AG04449 (cell line): ENCODE data around the gene CST4.
"Not testable (repeated sequence)": the region's sequence is repeated elsewhere in the genome, so short reads cannot be mapped to it uniquely, and the experiment has no call there.

Experiments
- CTCF ChIA-PET: fragments of 350-600 bp; formaldehyde crosslinking; extraction: SDS; loops from one replicate; lab custom pipeline; 2021; ENCODE audit warnings: antibody characterized with exemption; lab: Yijun Ruan, JAX
- POLR2A ChIA-PET: fragments of 400-600, 350-600 bp; formaldehyde crosslinking; extraction: SDS; loops from one replicate; lab custom pipeline; 2020; ENCODE audit warnings: antibody characterized with exemption, inconsistent platforms; lab: Yijun Ruan, JAX
- DNase-seq: peaks from one replicate; pipeline ENCODE4 v3.0.0-alpha.2; 2010; ENCODE audit warnings: low read depth, low spot score
- H3K4me3 ChIP-seq: 2 replicates; pipeline ENCODE4 v1.5.1; 2011; ENCODE audit warnings: low read depth, mild to moderate bottlenecking, control low read depth, low read length
- TF ChIP-seq, protein P1 (sequence below): IDR thresholded peaks from one replicate; pipeline ENCODE4 v1.5.1; 2011; ENCODE audit warnings: mild to moderate bottlenecking, moderate library complexity, low read length, control low read depth, inconsistent platforms; ENCODE audit not compliant: insufficient read depth; ENCODE audit errors: missing control alignments

The CST4 gene, protein sequence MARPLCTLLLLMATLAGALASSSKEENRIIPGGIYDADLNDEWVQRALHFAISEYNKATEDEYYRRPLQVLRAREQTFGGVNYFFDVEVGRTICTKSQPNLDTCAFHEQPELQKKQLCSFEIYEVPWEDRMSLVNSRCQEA

GRCh38 chr20:23688684-23689398 is at the start of gene CST4:
Gene CST4 (minus strand): TSS chr20:23689038. CDS start chr20:23688969, 69 bp downstream.
- CTCF ChIA-PET, DNase-seq, POLR2A ChIA-PET, H3K4me3 ChIP-seq: not testable (repeated sequence)

- CTCF ChIA-PET, result not testable (repeated sequence)
Measured at GRCh38 chr20:23735391-23735790, 46.6 kb upstream of the CST4 start.

DNA sequence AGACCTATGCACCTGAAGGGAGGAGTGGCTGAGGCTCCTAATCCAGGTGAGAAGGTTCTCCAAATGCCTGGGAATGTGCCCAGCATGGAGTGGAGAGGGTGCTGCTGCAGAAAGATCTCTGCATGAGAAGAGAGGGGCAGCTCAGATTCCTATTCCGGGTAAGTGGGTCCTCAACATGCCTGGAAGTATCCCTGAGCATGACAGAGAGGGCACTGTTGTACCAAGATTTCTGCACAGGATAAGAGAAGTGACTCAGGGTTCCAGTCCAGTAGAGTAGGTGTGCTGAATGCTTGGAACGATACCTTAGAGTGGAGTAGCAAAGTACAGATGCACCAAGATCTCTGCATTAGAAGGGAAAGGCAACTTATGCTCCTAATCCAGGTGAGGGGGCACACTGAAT is 46.1 kb upstream of the CST4 start:
- CTCF ChIA-PET, POLR2A ChIA-PET, H3K4me3 ChIP-seq, DNase-seq: not testable (repeated sequence)

More at GRCh38 chr20:23735391-23735790, 46.6 kb upstream of the CST4 start:
- POLR2A ChIA-PET, H3K4me3 ChIP-seq, DNase-seq: not testable (repeated sequence)

DNA sequence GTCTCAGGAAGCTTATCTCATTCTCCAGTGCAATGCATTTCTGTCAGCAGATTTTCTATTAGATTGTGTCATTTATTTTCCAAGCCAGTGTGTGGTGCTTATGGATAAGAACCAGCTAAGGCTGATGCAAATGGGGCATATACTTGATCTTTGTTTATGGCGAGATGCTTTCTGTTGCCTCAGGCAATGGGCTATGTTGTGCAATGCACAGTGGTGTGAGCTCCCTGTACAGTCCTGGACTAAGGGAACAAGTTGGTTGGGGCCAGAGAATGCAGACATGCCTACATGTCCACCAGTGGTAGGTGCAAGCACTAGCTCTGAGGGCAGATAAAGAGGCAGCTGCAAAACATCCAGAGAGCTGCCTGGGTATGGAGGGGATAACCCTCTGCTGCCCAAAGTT is 45.6 kb upstream of the CST4 start:
- POLR2A ChIA-PET, DNase-seq, CTCF ChIA-PET, H3K4me3 ChIP-seq: not testable (repeated sequence)

- H3K4me3 ChIP-seq, result no peak overlapping the region
- TF ChIP-seq, protein P1, sequence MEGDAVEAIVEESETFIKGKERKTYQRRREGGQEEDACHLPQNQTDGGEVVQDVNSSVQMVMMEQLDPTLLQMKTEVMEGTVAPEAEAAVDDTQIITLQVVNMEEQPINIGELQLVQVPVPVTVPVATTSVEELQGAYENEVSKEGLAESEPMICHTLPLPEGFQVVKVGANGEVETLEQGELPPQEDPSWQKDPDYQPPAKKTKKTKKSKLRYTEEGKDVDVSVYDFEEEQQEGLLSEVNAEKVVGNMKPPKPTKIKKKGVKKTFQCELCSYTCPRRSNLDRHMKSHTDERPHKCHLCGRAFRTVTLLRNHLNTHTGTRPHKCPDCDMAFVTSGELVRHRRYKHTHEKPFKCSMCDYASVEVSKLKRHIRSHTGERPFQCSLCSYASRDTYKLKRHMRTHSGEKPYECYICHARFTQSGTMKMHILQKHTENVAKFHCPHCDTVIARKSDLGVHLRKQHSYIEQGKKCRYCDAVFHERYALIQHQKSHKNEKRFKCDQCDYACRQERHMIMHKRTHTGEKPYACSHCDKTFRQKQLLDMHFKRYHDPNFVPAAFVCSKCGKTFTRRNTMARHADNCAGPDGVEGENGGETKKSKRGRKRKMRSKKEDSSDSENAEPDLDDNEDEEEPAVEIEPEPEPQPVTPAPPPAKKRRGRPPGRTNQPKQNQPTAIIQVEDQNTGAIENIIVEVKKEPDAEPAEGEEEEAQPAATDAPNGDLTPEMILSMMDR, result no peak
- ChIA-PET CTCF (no interaction called here), POLR2A (no interaction called here)
- DNase-seq, result no peak
Measured at GRCh38 chr20:23727016-23727415, 38.2 kb upstream of the CST4 start.

DNA sequence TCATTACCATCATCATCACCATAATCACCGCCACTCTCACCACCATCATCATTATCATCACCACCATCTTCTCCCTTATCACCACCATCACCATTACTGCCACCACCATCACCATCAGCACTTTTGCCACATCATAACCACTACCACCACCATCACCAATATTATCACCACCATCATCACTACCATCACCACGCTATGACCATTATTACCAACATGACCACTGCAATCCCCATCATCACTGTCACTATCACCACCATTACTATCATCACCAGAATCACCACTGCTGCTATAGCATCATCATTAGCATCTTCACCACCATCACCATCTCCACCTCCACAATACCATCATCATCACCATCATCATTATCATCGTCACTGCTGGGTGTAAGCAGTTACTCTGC is 36.3 kb upstream of the CST4 start:
- TF ChIP-seq, protein P1, result no peak
- ChIA-PET POLR2A (no interaction called here), CTCF (no interaction called here)
- no peak for DNase-seq
- H3K4me3 ChIP-seq, result no peak overlapping the region

DNA sequence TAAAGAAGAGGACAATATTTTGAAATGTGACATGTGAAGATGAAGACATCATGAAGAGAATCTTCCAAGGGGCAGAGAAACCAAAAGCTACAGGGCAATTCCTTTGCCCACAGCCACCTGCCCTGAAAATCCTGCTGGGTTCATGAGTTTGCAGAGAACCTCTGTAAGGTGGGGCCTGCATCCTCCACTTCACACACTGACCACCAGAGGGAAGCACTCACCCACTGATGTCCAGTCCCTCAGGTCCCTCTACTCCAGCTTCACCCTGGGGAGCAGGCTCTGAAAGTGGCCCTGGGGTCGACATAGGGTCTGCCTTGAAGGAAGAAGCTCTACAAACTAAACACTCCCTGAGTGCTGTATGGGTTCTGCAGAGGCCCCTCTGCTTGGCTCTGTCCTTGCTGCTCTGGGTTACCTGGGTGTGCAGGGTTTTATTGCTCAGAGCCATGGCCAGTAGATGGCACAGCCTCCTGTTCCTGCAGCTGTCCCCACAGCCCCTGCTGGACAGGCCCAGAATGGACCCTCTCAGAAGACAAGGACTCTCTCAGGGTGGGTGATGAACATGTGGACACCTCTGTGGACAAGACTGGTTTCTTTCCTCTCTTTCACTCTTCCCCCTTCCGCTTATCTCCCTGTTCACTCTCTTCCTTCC is 34.9 kb upstream of the CST4 start:
- H3K4me3 ChIP-seq, DNase-seq, POLR2A ChIA-PET, CTCF ChIA-PET: not testable (repeated sequence)
- TF ChIP-seq, protein P1, result peak; percentile 43

GRCh38 chr20:23722851-23723250 is 34.0 kb upstream of the CST4 start:
- CTCF ChIA-PET, result interaction anchor here (1.4 kb wide), 1 partner anchor 55 kb away, joined by 3 read pairs; no protein-coding TSS in a partner anchor
- DNase-seq, POLR2A ChIA-PET: not testable (repeated sequence)

More at GRCh38 chr20:23722851-23723250, 34.0 kb upstream of the CST4 start:
- H3K4me3 ChIP-seq, result not testable (repeated sequence)
